ENCODE data around the gene PDGFRB.

PDGFRB gene

GRCh38 chr5:150144879-150145278, 10.8 kb downstream of the PDGFRB start:
- DNase-seq (ENCODE audit: low read depth in 2 of 2): no peak

GRCh38 chr5:150144246-150144801, 11.3 kb downstream of the PDGFRB start:
- DNase-seq (ENCODE audit: low read depth in 2 of 2): no peak

GRCh38 chr5:150143350-150144245, 12.0 kb downstream of the PDGFRB start:
- no peak for DNase-seq (ENCODE audit: low read depth in 2 of 2)

GRCh38 chr5:150142959-150143349, 12.7 kb downstream of the PDGFRB start:
- DNase-seq (ENCODE audit: low read depth in 2 of 2): no peak

GRCh38 chr5:150142185-150142958, 13.3 kb downstream of the PDGFRB start:
- no peak for DNase-seq (ENCODE audit: low read depth in 2 of 2)

GRCh38 chr5:150141544-150142184, 14.0 kb downstream of the PDGFRB start:
- no peak for DNase-seq (ENCODE audit: low read depth in 2 of 2)

- no peak for DNase-seq (ENCODE audit: low read depth in 2 of 2)
These were observed 14.8 kb downstream of the PDGFRB start for GRCh38 chr5:150140830-150141229.

- no peak for DNase-seq (ENCODE audit: low read depth in 2 of 2)
These were observed 16.3 kb downstream of the PDGFRB start for GRCh38 chr5:150139334-150139733.

GRCh38 chr5:150138551-150139265, 16.9 kb downstream of the PDGFRB start:
- no peak for DNase-seq (ENCODE audit: low read depth in 2 of 2)

GRCh38 chr5:150137997-150138396, 17.6 kb downstream of the PDGFRB start:
- DNase-seq (ENCODE audit: low read depth in 2 of 2): no peak

GRCh38 chr5:150137168-150137957, 18.3 kb downstream of the PDGFRB start:
- DNase-seq (ENCODE audit: low read depth in 2 of 2): no peak

- no peak for DNase-seq (ENCODE audit: low read depth in 2 of 2)
These were observed 19.1 kb downstream of the PDGFRB start for GRCh38 chr5:150136305-150137167.

- DNase-seq (ENCODE audit: low read depth in 2 of 2): no peak
These were observed 19.9 kb downstream of the PDGFRB start for GRCh38 chr5:150135557-150136304.

- DNase-seq (ENCODE audit: low read depth in 2 of 2): no peak
These were observed 21.5 kb downstream of the PDGFRB start for GRCh38 chr5:150134198-150134588.

GRCh38 chr5:150133581-150134197, 22.0 kb downstream of the PDGFRB start:
- no peak for DNase-seq (ENCODE audit: low read depth in 2 of 2)

GRCh38 chr5:150132740-150133139, 22.9 kb downstream of the PDGFRB start:
- no peak for DNase-seq (ENCODE audit: low read depth in 2 of 2)

GRCh38 chr5:150131978-150132694, 23.5 kb downstream of the PDGFRB start:
- DNase-seq (ENCODE audit: low read depth in 2 of 2): no peak

GRCh38 chr5:150131461-150131860, 24.2 kb downstream of the PDGFRB start:
- no peak for DNase-seq (ENCODE audit: low read depth in 2 of 2)
